Measurements from ENCODE around the gene CDK5R2.

CDK5R2 gene

DNA sequence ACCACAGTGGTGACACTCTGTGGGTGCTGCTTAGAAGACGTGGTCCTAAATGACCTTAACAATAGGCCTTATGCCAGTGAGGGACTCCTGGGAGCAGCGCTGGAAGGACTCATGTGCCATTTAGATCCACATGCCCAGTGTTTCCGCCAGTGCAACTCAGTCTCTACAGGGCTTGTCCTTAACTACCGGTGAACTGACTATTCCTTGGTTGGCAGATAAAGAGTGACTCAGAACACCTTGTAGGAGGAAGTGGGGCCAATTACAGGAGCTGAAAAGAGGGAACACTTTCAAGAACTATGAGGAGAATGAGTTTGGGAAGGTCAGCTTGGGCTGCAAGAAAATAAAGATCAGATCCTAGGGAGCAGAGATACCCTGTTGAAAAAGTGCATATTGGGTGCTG is 1.8 kb upstream of the CDK5R2 start:
- no peak overlapping the region for H3K4me3 ChIP-seq (ENCODE audit: low read length)
- TF ChIP-seq ZNF274 (IDR thresholded peaks at IDR 0.05; ENCODE audit: low read depth, low read length), result no peak

DNA sequence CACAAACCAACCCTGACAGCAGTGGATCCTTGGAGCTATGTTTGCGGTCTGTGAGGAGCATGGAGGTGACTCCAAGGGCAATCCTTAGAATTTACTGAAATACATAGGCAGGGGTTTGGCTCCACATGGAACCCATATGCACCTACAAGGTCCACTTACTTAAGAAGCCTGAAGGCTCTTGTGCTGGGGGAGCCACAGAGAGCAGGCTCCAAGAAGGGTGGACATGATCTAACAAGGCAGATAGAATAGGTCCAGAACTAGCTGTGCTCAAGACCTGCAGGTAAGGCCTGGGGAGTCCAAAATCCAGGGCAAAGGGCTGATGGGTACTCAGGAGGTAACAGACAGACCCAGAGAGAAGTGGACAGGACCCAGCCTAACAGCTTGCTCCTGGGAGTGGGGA is 1.2 kb upstream of the CDK5R2 start:
- no peak for TF ChIP-seq ZNF274 (IDR thresholded peaks at IDR 0.05; ENCODE audit: low read depth, low read length)
- H3K4me3 ChIP-seq (ENCODE audit: low read length), result no peak overlapping the region

DNA sequence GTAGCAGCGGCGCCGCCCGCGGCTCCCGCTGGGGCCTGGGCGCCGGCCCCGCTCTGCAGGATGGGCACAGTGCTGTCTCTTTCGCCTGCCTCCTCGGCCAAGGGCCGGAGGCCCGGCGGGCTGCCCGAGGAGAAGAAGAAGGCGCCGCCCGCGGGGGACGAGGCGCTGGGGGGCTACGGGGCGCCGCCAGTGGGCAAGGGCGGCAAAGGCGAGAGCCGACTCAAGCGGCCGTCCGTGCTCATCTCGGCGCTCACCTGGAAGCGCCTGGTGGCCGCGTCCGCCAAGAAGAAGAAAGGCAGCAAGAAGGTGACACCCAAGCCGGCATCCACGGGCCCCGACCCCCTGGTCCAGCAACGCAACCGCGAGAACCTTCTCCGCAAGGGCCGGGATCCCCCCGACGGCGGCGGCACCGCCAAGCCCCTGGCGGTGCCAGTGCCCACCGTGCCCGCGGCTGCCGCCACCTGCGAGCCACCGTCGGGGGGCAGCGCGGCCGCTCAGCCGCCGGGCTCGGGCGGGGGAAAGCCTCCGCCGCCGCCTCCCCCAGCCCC is 369 bp downstream of the CDK5R2 start:
- H3K4me3 ChIP-seq (ENCODE audit: low read length), result peak overlapping the region; percentile 44; the same call in 1 of the 2 replicates

DNA sequence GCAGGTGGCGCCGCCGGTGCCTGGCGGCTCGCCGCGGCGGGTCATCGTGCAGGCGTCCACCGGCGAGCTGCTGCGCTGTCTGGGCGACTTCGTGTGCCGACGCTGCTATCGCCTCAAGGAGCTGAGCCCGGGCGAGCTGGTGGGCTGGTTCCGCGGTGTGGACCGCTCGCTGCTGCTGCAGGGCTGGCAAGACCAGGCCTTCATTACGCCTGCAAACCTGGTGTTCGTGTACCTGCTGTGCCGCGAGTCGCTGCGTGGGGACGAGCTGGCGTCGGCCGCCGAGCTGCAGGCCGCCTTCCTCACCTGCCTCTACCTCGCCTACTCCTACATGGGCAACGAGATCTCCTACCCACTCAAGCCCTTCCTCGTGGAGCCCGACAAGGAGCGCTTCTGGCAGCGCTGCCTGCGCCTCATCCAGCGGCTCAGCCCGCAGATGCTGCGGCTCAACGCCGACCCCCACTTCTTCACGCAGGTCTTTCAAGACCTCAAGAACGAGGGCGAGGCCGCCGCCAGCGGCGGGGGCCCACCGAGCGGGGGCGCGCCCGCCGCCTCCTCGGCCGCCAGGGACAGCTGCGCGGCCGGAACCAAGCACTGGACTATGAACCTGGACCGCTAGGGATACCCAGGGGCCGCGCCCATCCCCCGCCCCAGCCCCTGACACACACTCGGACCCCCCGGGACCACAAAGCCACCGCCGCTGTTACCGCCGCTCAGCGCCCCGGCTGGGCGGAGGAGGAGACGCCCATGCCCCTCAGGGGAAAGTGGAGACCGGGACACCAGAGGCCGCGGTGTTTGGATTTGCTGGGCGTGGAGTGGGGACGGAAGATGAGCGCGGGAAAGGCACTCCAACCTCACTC is 1.1 kb downstream of the CDK5R2 start:
- H3K4me3 ChIP-seq (ENCODE audit: low read length), result no peak overlapping the region
- no peak for TF ChIP-seq ZNF274 (IDR thresholded peaks at IDR 0.05; ENCODE audit: low read depth, low read length)

More for the DNA sequence above, 369 bp downstream of the CDK5R2 start:
- TF ChIP-seq ZNF274 (IDR thresholded peaks at IDR 0.05; ENCODE audit: low read depth, low read length), result no peak

DNA sequence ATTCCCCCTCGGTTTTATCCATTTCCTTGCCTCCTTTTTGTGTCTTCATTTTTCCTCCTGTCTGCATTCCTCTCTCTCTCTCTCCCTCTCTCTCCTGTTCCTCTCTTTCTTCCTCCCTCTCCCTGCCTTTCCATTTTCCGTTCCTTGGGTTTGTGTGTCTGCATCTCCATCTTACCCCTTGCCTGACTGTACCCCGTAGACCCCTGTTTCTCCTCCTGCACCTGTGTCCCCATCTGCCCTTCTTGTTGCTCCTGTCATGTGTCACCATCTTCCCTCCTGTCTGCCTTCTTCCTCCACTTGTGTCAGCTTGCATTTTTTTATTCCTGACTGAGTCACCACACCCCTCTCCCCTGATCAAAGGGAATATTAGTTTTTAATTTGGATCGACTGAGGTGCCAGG is 1.8 kb downstream of the CDK5R2 start:
- H3K4me3 ChIP-seq (ENCODE audit: low read length), result no peak overlapping the region

DNA sequence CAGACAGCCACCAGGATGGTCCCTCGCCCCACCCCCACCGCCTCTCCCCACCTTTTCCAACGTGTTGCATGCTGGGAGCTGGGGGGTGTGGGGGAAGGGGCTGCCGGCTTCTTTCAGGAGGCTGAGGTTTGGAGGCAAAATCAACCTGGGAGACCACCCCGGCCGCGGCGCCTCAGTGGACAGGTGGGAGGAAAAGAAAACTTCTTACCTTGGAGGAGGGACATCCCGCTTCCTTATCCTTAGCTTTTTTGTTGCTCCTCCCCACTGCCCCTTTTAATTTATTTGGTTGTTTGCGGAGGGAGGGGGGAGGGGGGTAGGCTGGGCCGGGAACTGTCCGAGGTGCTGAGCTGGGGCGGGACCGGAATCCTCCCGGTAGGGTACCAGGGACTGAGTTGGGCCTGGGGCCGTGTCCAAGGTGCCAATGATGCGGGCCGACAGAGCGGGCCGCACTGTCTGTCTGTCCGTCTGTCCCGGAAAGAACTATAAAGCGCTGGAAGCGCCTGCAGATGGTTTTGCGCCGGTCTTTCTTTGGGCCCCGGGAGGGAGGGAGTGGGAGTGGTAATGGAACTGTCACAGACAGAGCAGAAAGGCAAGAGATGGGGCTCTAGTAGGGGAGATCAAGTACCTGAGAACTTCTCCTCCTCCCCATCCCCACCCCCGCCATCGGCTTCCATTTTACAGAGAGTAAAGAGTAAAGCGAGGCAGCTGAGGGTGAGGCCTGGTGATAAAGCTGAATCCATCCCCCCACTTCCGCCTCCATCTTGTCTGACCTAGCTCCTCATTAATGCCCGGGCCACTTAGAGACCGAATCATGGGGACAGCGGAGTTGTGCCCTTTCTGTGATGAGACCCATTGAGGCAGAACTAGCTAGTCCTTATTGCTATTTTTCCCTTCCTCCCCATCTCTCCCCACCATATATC is 2.4 kb downstream of the CDK5R2 start:
- no peak overlapping the region for H3K4me3 ChIP-seq (ENCODE audit: low read length)
- no peak for TF ChIP-seq ZNF274 (IDR thresholded peaks at IDR 0.05; ENCODE audit: low read depth, low read length)

More for the DNA sequence above, 1.8 kb downstream of the CDK5R2 start:
- no peak for TF ChIP-seq ZNF274 (IDR thresholded peaks at IDR 0.05; ENCODE audit: low read depth, low read length)

DNA sequence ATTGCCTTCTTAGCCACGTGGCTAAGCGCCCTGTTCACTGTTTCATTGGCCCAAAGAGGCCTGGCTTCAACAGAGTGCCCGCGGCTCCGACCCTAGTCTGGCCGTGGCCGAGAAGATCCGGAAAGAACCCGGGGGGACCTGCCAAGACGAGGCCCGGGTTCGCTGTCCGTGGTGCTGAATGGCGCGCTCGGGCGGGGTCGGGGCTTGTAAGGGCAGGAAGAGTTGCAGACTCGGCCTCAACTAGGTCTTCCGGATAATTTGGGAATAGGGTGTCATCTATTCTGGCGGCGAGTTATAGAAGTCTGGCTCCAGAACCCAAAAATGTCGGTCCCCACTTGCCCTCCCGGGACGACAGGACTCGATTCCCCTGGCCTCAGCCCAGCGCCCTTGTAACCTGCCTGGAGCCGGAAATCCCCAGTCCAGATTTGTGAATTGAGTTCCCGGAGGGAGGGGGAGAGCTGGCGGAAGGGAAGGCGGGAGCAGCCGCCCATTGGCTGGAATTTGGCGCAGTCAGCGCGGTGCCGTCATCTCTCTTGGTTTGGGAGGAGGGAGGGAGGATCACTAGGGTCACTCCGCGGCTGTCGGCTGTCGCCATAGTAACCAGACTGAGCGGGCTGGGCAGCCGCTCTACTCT is 3.5 kb downstream of the CDK5R2 start:
- no peak overlapping the region for H3K4me3 ChIP-seq (ENCODE audit: low read length)
- no peak for TF ChIP-seq ZNF274 (IDR thresholded peaks at IDR 0.05; ENCODE audit: low read depth, low read length)

DNA sequence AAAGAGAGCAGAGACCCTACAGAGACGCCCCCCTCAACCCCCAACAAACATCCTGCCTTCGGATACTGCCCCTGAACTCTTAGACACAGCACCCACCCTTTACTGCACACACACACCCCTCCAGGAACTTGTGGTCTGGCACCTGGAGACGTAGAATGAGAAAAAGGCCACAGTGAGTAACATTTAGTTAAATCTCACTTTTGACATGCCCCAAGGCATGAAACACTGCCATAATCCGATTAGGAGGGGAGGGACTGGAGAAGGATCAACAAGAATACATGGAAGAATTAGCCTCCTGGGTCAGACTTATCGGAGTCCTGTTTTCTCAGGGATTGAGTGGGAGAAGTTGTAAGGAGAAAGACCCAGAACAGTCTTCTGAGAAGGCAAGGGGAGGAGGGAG is 4.1 kb downstream of the CDK5R2 start:
- H3K4me3 ChIP-seq (ENCODE audit: low read length), result no peak overlapping the region
- no peak for TF ChIP-seq ZNF274 (IDR thresholded peaks at IDR 0.05; ENCODE audit: low read depth, low read length)

DNA sequence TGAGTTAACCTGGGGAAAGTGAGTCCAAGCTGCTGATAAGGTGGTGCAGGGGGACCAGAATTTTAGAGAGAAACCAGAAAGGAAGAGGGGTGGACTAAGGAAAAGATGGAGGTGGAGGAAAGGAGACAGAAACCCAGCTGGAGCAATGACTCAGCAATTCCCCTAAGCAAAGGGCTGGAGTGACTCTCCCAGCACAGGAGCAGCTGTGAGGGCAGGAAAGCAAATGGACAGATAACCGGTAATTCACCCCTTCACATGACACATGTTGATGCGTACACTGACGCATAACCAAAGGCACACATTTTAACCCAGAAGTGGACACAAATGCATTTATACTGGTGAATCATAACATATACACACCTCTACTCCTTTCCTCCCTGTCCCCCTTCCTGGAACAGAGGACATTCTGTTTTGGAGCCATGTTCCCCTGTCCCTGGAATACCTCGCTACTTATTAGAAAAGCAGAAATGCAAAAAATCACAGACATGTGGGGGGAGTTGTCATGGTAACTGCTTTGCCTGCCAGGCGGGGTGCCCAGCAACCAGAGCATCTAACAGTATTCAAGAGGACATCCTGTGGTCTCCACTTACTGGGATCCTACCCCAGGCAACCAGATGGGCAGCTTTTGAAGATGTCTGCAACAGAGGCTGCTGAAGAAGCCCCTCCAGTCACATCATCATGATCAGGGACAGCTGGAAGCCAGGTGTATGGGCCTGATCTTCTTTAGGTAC is 4.7 kb downstream of the CDK5R2 start:
- no peak for TF ChIP-seq ZNF274 (IDR thresholded peaks at IDR 0.05; ENCODE audit: low read depth, low read length)
- no peak overlapping the region for H3K4me3 ChIP-seq (ENCODE audit: low read length)

DNA sequence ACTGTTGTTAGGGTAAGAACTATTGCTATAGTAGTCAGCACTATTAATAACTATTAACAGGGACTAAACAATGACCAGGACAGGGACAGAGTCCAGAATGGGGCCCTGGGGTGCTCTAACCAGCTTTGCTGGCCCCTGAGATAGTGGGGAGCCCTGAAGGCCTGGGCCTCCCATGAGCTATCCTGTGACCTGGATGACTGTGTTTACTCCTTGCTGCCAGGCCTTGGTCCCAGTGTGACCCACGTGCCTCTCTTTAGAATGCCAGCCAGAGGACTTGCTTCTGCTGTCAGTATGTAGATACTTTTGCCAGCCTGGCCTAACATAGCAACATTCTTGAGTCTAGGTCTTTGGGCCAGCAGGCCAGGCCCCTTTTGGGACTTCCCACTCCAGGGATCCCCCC is 11.4 kb downstream of the CDK5R2 start:
- no peak overlapping the region for H3K4me3 ChIP-seq (ENCODE audit: low read length)
- TF ChIP-seq ZNF274 (IDR thresholded peaks at IDR 0.05; ENCODE audit: low read depth, low read length), result no peak

DNA sequence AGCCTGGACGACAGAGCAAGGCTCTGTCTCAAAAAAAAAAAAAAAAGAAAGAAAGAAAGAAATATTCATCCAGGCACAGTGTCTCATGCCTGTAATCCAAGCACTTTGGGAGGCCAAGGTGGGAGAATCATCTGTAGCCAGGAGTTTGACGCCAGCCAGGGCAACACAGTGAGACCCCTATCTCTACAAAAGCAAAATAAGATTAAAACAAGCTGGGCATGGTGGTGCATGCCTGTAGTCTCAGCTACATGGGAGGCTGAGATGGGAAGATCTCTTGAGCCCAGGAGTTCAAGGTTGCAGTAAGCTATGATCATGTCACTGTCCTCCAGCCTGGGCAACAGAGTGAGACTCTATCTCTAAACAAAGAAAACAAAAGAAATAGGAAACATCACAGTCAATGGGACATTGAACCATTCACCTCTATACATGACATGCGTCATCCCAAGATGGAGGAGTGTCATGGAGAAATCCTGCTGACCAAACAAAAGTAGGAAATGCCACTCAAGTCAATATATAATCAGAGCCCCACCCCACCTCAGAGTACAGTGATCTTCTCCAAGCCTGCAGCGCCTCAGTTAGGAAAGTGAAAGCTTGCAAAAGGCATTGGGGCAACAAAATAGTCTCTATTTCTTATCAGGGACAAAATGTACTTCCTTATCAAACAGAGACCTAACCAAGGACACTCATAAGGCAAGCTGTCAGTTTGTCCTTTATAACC is 15.8 kb downstream of the CDK5R2 start:
- TF ChIP-seq ZNF274 (IDR thresholded peaks at IDR 0.05; ENCODE audit: low read depth, low read length), result no peak

DNA sequence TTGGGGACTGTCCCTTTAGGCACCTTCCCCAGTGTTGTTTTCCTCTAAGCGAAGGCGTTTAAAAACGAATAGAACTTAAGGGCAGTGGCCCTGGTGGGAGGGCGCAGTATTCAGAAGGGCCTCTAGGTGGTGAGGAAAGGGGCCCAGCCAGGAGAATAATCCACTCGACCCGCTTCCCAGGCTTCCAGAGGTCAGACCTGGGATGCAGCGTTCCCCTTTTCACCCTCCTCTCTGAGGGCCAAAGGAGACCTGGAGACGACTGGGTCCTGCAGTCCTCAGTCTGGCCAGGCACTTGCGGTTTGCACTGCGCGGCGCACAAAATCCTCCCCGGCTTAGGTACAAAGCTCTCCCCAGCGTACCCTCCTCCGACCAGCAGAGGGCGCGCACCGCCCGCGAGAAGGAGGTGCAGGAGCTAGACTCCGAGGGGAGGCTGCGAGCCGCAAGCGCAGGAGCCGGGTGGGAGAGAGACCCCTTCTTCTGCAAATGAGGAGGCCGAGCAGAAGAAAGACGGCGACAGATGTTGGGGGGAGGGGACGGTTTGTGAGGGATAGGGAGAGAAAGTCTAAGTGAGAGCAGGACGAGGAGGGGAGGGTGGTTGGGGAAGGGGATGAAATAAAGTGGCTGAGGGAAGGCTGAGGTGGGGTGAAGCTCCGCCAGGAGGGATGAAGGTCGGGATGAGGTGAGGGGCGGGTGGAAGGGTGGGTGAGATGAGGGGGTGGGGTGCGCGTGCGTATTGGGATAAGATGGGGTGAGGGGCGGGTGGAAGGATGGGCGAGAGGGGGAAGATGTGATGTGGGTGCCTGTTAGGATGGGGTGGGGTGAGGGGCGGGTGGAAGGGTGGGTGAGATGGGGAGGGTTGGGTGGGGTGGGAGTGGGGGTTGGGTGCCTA is 20.6 kb downstream of the CDK5R2 start:
- no peak for TF ChIP-seq ZNF274 (IDR thresholded peaks at IDR 0.05; ENCODE audit: low read depth, low read length)
- H3K4me3 ChIP-seq (ENCODE audit: low read length), result no peak overlapping the region

More for the DNA sequence above, 15.8 kb downstream of the CDK5R2 start:
- H3K4me3 ChIP-seq (ENCODE audit: low read length), result no peak overlapping the region

All from GM08714 (cell line).